GM19438 (cell line): ENCODE results near the gene BMPER.

Source experiments
- ATAC-seq: cut with Tn5 transposase; IDR thresholded peaks from one replicate; pipeline ENCODE4 v1.9.1; 2021; ENCODE audit warnings: low read depth; ENCODE audit not compliant: unreplicated experiment

BMPER gene

GRCh38 chr7:34057956-34058355, 152.6 kb downstream of the BMPER start:
- no peak for ATAC-seq

DNA sequence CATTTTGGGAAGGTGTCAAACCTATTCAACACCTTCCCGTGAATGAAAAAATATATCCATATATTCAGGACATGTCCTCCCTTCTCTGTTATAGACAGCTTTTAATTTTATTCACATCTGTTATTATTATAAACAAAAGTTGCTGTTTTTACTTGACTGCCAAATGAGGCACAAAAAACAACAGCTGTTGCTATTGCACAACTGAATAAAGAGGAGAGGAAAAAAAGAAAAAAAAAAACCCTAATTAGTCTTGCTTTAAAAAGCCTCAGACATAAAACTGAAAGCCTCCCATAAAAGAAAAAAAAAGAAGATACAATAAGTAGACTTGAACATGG, 153.4 kb downstream of the BMPER start:
- ATAC-seq, result no peak

GRCh38 chr7:34059136-34059828, 153.9 kb downstream of the BMPER start:
- ATAC-seq, result no peak

DNA sequence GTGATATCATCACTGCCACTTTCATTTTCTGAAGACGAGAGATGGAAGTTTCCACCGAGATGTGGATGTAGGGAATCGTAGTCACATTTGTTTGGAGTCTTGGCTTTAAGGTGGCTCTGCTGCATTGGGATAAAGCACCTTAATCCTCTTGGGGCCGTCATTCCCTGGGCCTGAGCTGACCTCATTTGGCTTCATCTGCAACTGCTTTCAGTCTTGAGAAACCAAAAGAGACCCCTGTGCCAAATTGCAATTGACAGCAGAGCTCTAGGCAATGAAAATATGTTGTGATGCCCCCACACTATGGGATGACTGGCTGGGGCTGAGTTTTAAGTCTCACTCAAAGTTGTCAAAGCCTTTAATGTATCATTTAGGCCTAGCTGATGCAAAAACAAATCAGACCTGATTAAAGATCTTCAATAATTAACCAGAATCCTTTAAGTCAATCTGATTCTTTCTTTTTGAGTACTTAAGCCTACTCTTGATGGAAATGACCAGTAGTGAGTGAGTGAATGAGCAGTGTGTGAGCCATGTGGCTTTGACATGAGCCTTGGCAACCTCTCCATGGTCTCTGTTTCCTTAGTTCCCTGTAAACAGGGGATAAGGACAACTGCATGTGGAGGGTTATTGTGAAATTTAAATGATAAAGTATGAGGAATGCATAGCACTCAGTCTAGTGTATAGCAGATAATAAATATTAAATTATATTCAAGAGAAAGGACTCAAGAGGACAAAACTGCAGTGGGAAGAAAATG, 155.0 kb downstream of the BMPER start:
- ATAC-seq, result no peak

- ATAC-seq, result no peak
Measured at GRCh38 chr7:34061149-34061548, 155.8 kb downstream of the BMPER start.

GRCh38 chr7:34062341-34062740, 157.0 kb downstream of the BMPER start:
- ATAC-seq, result no peak

DNA sequence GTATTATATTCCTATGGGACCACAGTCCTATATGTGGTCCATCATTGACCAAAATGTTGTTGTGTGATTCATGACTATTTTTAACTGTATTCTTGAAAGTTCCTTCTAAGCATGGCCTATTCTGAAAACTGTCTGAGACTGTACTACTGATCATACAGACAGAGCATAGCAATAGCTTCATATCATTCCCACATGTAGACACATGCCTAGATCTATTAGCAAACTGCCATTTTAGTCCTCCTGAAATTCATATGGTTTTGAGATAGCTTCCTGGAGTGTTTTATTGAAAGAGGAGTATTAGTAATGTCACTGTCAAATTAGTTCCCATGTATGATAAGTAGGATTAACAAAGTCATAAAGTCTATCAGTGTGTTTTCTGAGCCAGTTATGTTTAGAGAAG, 157.5 kb downstream of the BMPER start:
- no peak for ATAC-seq

DNA sequence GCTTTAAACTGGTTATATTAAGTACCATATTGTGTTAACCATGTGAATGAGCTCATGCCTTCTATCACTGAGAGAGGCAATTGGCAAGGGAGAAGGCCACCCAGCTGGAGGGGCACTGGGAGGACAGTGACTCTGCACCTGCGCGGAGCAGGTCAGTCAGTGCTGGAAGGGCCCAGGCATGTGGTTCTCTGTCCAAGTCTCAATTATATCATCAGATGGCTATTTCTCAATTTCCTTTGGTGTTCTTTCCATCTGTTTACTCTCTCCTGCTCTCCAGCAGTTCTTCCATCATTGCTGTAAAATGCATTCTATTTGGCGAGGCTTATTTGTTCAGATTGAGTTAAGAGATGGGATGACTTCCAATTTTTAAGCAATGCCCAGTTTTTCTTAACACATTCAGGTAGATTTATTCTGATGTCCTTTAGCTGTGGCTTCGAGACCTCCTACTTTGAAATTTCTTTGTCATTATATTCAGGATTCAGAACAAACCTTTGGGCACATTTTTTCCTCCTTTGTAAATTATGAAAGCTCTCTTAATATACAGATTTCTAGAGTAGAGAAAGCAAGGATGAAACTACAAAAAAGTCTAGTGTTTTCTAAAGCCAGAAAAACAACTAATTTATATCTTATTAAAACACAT, 159.3 kb downstream of the BMPER start:
- ATAC-seq, result no peak

DNA sequence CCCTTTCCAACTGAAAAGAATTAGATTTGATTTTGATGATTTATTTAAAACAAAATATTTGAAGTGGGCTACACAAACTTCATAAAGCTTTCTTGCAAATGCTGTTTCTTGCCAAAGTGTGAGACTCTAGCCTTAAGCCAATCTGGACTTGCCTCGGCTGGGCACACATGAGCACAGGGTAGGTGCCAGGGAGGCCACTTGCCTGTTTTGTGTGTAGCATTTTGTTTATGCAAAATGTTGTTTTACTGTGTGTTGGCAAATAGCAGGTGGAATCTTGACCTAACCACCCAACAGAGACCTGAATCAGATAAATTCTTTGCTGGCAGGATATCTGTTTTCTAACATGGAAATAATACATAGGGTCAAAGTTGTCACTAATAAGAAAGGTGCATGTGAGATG, 161.1 kb downstream of the BMPER start:
- no peak for ATAC-seq

DNA sequence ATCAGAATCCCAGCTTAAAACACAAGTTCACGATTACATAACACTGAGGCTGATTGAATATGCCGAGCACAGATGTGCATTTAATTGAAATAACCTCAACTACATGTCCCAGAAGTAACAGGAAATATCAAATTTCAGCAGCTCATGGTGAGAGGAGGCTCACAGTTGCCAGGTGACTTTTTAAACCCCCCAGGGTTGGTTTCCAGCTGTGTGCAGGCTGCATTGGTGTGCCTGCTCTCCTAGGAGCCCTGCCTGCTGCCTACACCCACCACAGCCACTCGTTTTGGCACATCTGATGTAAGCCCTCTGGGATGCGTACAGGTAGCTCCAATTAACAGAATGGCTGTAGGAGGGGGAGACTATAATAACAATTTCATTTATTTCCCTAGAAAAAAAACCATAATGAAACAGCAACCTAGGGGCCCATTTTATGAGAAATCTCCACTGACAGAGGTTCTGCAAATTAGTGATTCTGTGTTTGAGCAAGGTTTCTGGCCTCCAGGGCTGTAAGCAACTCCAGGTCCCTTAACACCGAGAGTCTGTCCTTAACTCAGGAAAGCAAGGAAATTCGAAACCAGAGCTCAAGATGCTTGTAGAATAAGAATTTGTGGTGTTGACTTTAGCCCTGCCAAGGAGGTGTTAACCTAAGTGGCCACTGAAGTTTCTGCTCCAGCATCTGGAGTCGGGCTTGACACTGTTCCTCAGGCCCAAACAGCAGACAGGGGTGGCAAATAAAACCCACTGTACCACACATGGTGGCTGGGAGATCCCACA, 161.9 kb downstream of the BMPER start:
- no peak for ATAC-seq

DNA sequence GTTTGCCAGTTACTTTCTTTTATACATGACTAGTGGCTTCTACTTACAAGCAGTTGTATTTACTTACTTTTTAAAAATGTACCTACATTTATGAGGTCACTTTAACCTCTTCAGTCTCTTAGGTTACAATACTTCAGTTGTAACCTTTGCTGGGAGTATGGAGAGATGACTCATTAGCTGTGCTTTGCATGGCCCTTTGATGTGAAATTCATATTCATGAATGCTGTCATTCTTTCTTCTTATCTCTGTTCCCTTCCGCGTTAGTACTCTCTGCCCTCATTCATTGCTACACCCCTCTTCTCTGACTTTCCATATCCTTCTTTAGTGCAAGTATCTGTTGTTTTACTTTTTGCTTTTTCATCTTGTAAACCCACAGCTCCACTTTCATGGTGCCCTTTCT, 164.3 kb downstream of the BMPER start:
- ATAC-seq, result no peak

- no peak for ATAC-seq
Measured at GRCh38 chr7:34070511-34071323, 165.4 kb downstream of the BMPER start.

- no peak for ATAC-seq
Measured at GRCh38 chr7:34073676-34074075, 168.3 kb downstream of the BMPER start.

DNA sequence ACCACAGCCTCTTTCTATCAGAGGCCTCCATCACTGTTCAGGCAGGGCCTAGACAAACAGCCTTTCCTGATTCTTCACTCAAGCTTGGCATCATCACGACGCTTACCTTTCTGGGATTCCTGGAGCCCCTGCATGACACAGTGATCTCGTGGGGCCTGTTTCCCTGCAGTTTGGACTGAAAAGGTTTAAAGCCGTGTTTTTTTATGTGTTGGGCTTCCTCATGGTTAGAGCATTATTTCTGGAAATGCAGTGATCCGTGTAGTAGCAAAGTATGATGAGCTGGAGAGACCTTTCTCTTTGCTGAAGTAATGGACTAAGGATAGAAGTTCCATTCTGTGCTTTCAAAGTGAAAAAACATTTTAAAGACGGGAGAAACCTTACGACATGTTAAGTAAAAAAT, 169.1 kb downstream of the BMPER start:
- no peak for ATAC-seq

GRCh38 chr7:34075523-34076370, 170.4 kb downstream of the BMPER start:
- ATAC-seq, result no peak

GRCh38 chr7:34077168-34077567, 171.8 kb downstream of the BMPER start:
- ATAC-seq, result no peak

DNA sequence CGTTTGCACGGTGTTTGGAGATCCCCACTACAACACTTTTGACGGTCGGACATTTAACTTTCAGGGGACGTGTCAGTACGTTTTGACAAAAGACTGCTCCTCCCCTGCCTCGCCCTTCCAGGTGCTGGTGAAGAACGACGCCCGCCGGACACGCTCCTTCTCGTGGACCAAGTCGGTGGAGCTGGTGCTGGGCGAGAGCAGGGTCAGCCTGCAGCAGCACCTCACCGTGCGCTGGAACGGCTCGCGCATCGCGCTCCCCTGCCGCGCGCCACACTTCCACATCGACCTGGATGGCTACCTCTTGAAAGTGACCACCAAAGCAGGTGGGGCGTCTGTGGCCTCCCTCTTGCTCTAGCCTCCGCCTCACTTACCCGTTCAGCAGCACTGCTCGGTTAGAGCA, 173.5 kb downstream of the BMPER start:
- ATAC-seq, result no peak

GRCh38 chr7:34080513-34080912, 175.2 kb downstream of the BMPER start:
- ATAC-seq, result no peak

DNA sequence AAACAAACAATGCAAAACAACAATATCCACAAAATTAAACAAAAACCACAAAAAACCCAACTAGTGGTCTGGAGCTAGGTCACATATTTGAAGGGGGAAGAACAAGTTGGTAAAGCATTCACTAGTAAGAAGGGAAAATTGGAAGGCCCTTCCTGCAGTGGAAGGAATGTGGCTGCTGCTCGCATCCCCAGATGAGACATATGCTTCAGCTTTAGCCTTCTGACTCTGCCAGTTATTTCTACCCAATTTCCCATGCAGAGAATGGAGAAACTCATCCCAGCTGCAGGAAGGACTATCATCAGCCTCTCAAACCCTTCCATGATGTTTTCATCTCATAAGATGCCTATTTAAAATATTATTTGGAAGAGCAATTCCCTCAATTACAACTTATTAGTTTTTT, 176.6 kb downstream of the BMPER start:
- no peak for ATAC-seq
